NCI-H226 (cell line): Measurements from ENCODE around the gene COBL.

Source experiments
- DNase-seq: peaks from one replicate; pipeline ENCODE4 v3.0.0-alpha.2; 2015

The COBL gene

GRCh38 chr7:51182636-51183166 is 133.9 kb downstream of the COBL start:
- DNase-seq: no peak

GRCh38 chr7:51180092-51180491 is 136.5 kb downstream of the COBL start:
- DNase-seq: no peak

GRCh38 chr7:51175992-51176388 is 140.6 kb downstream of the COBL start:
- no peak for DNase-seq

- no peak for DNase-seq
Observed at GRCh38 chr7:51175316-51175991, 141.2 kb downstream of the COBL start.

GRCh38 chr7:51165337-51165736 is 151.3 kb downstream of the COBL start:
- no peak for DNase-seq

- peak; percentile 64 for DNase-seq
Observed at GRCh38 chr7:51162724-51163329, 153.8 kb downstream of the COBL start.

- DNase-seq: no peak
Observed at GRCh38 chr7:51161937-51162336, 154.7 kb downstream of the COBL start.

GRCh38 chr7:51160990-51161615 is 155.5 kb downstream of the COBL start:
- no peak for DNase-seq

- no peak for DNase-seq
Observed at GRCh38 chr7:51160411-51160810, 156.2 kb downstream of the COBL start.

- no peak for DNase-seq
Observed at GRCh38 chr7:51158742-51159445, 157.7 kb downstream of the COBL start.

- no peak for DNase-seq
Observed at GRCh38 chr7:51158211-51158610, 158.4 kb downstream of the COBL start.

- no peak for DNase-seq
Observed at GRCh38 chr7:51154201-51154600, 162.4 kb downstream of the COBL start.

- no peak for DNase-seq
Observed at GRCh38 chr7:51152706-51153200, 163.9 kb downstream of the COBL start.

- DNase-seq: no peak
Observed at GRCh38 chr7:51151455-51151854, 165.2 kb downstream of the COBL start.

- DNase-seq: no peak
Observed at GRCh38 chr7:51150193-51150592, 166.4 kb downstream of the COBL start.

GRCh38 chr7:51148216-51148615 is 168.4 kb downstream of the COBL start:
- no peak for DNase-seq

- no peak for DNase-seq
Observed at GRCh38 chr7:51146816-51147586, 169.6 kb downstream of the COBL start.

GRCh38 chr7:51144178-51144577 is 172.4 kb downstream of the COBL start:
- DNase-seq: no peak

GRCh38 chr7:51142741-51143385 is 173.7 kb downstream of the COBL start:
- no peak for DNase-seq

GRCh38 chr7:51141451-51142003 is 175.1 kb downstream of the COBL start:
- peak; percentile 15 for DNase-seq
